ENCODE measurements around the gene TRIM29. TPM values are rescaled to one million over a fixed set of nuclear protein-coding genes. Genes with fewer than 3 reads are reported as not detected.
A peak's percentile ranks its signal among the peaks of the same experiment; 100 is the strongest.

The TRIM29 gene
- total and polyA plus RNA-seq, 2 donors from 2014 or later, result 0.65 to 32.9 TPM

DNA sequence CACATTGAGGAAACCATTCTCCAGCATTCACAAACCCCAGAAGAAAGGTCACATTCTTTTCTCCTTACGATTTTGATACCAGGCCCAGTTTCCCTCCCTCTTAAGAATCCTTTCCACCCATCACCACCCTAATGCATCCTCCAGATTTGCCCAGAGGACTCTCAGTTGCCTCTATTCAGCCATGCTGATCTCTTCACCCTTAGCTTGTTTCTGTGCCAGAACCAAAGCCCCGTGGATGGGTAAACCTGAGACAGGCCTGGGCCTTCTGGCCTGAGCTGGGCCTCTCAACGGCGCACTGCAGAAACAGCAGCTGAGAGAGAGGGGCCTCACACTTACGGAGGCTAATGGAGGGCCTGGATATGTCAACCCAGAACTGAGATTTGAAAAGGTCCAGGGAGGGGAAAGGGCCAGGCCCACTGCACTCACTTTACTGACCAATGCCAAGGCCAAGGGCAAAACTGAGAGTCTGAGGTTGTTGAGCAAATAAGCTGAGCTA lies 40.7 kb upstream of the TRIM29 start:
- Histone ChIP-seq H3K27me3 (ENCODE audit: control insufficient read depth, insufficient read depth, low read length) (no peaks in the 10 kb centered on the region), H3K4me3 (ENCODE audit: low read length in 3 of 3) (no peak overlapping the region), H3K9me3 (ENCODE audit: control insufficient read depth in 2 of 3, insufficient read depth in 1 of 3, low read length in 3 of 3) (no peaks in the 10 kb centered on the region), H3K9ac (ENCODE audit: low read length in 3 of 3) (no peak overlapping the region), H3K36me3 (ENCODE audit: control insufficient read depth in 2 of 3, insufficient read depth in 3 of 3, low read length in 3 of 3) (no peaks in the 10 kb centered on the region), H3K27ac (ENCODE audit: low read depth in 2 of 2, low read length in 2 of 2) (no peak overlapping the region), H3K4me1 (ENCODE audit: control insufficient read depth in 2 of 3, insufficient read depth in 2 of 3, low read depth in 1 of 3, low read length in 3 of 3) (peaks cover 0 to 19% (median 18%) of the 10 kb centered on the region in 3 donors)
- DNase-seq (peak in 1 of 5 donors; percentile 40), FAIRE-seq (no peak)
- TF ChIP-seq, protein P1, sequence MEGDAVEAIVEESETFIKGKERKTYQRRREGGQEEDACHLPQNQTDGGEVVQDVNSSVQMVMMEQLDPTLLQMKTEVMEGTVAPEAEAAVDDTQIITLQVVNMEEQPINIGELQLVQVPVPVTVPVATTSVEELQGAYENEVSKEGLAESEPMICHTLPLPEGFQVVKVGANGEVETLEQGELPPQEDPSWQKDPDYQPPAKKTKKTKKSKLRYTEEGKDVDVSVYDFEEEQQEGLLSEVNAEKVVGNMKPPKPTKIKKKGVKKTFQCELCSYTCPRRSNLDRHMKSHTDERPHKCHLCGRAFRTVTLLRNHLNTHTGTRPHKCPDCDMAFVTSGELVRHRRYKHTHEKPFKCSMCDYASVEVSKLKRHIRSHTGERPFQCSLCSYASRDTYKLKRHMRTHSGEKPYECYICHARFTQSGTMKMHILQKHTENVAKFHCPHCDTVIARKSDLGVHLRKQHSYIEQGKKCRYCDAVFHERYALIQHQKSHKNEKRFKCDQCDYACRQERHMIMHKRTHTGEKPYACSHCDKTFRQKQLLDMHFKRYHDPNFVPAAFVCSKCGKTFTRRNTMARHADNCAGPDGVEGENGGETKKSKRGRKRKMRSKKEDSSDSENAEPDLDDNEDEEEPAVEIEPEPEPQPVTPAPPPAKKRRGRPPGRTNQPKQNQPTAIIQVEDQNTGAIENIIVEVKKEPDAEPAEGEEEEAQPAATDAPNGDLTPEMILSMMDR (IDR thresholded peaks at IDR 0.05; ENCODE audit: borderline replicate concordance, extremely low read depth, insufficient read depth), result no peak
- intact Hi-C loops (cut with DNase I), result no loop called here

DNA sequence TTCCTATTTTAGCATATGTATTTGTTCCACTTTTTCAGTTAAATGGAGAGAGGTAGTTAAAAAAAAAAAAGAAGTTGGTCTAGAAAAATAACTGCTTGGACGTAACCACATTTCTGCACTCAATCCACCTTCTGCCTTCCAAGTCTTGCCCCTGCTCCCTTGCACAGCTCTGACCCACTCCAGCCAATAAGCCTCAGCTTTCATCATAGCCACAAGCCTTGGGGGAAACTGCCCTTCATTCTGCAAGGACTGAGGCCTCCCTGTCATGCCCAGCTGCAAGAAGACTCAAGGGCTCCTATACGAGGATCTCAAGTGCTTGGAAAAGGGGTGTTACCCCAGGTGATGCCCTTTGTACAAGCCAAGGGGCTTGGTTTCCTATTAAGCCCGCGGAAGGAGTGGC lies 37.0 kb upstream of the TRIM29 start:
- FAIRE-seq, result no peak
- H3K9ac ChIP-seq (ENCODE audit: low read length in 3 of 3), result no peak overlapping the region
- H3K4me1 ChIP-seq (ENCODE audit: control insufficient read depth in 2 of 3, insufficient read depth in 2 of 3, low read depth in 1 of 3, low read length in 3 of 3), result peaks cover 0 to 4% (median 0%) of the 10 kb centered on the region in 3 donors
- TF ChIP-seq, protein P1 (IDR thresholded peaks at IDR 0.05; ENCODE audit: borderline replicate concordance, extremely low read depth, insufficient read depth), result no peak
- DNase-seq, result no peak
- intact Hi-C loops (cut with DNase I), result loop anchor here (5.0 kb wide), 1 partner anchor 52 kb away; no protein-coding TSS in a partner anchor
- no peaks in the 10 kb centered on the region for H3K9me3 ChIP-seq (ENCODE audit: control insufficient read depth in 2 of 3, insufficient read depth in 1 of 3, low read length in 3 of 3)
- no peaks in the 10 kb centered on the region for H3K36me3 ChIP-seq (ENCODE audit: control insufficient read depth in 2 of 3, insufficient read depth in 3 of 3, low read length in 3 of 3)
- no peaks in the 10 kb centered on the region for H3K27me3 ChIP-seq (ENCODE audit: control insufficient read depth, insufficient read depth, low read length)
- no peak overlapping the region for H3K4me3 ChIP-seq (ENCODE audit: low read length in 3 of 3)
- no peak overlapping the region for H3K27ac ChIP-seq (ENCODE audit: low read depth in 2 of 2, low read length in 2 of 2)

DNA sequence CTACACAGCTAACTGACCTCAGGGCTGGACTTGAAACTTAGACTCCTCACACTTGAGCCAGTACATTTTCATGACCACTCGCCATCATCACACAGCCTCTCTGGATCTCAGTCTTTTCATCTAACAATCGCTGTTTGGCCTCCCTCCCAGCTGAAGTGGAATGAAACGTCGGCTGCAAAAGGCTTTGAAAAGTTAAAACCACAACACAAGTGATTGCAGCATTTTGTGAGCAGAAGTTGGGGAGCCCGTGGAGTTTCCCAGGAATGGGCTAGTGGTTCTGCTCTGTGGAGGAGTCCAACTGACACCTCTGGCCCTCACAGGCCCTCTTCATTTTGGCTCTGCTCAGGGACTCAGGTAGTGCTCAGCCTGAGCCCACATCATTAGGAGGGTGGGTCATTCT lies 35.9 kb upstream of the TRIM29 start:
- no peak overlapping the region for H3K27ac ChIP-seq (ENCODE audit: low read depth in 2 of 2, low read length in 2 of 2)
- intact Hi-C loops (cut with DNase I), result loop anchor here (5.0 kb wide), 1 partner anchor 53 kb away; no protein-coding TSS in a partner anchor

More for the DNA sequence above, 35.9 kb upstream of the TRIM29 start:
- H3K9me3 ChIP-seq (ENCODE audit: control insufficient read depth in 2 of 3, insufficient read depth in 1 of 3, low read length in 3 of 3), result no peaks in the 10 kb centered on the region
- peaks cover 0 to 10% (median 0%) of the 10 kb centered on the region in 3 donors for H3K4me1 ChIP-seq (ENCODE audit: control insufficient read depth in 2 of 3, insufficient read depth in 2 of 3, low read depth in 1 of 3, low read length in 3 of 3)
- no peaks in the 10 kb centered on the region for H3K36me3 ChIP-seq (ENCODE audit: control insufficient read depth in 2 of 3, insufficient read depth in 3 of 3, low read length in 3 of 3)
- TF ChIP-seq, protein P1 (IDR thresholded peaks at IDR 0.05; ENCODE audit: borderline replicate concordance, extremely low read depth, insufficient read depth), result no peak
- no peaks in the 10 kb centered on the region for H3K27me3 ChIP-seq (ENCODE audit: control insufficient read depth, insufficient read depth, low read length)
- DNase-seq (peak in 1 of 5 donors; percentile 59), FAIRE-seq (no peak)
- H3K9ac ChIP-seq (ENCODE audit: low read length in 3 of 3), result no peak overlapping the region
- H3K4me3 ChIP-seq (ENCODE audit: low read length in 3 of 3), result no peak overlapping the region

Data from kidney (tissue), 14 donors.